Mucosa of descending colon (tissue), 3 donors: Measurements from ENCODE around the gene ANGPT4. TPM values are rescaled to one million over a fixed set of nuclear protein-coding genes. Genes with fewer than 3 reads are reported as not detected.

Experiments used
- ATAC-seq: fragments of 200-7000 bp; cut with Tn5 transposase; one replicate; pipeline ENCODE4 v1.9.1; 2020; ENCODE audit warnings: mild to moderate bottlenecking, moderate library complexity
- DNase-seq, 3 donors: peaks; one replicate each; pipeline ENCODE4 v3.0.0-alpha.2; 2020
- H3K36me3 ChIP-seq: fragments of 200-600 bp; one replicate; pipeline ENCODE4 v1.8.0; 2021; ENCODE audit warnings: low read depth, mild to moderate bottlenecking
- H3K4me1 ChIP-seq: fragments of 200-600 bp; one replicate; pipeline ENCODE4 v1.8.0; 2021; ENCODE audit warnings: low read depth, mild to moderate bottlenecking
- H3K4me3 ChIP-seq: fragments of 200-600 bp; one replicate; pipeline ENCODE4 v1.8.0; 2021; ENCODE audit warnings: mild to moderate bottlenecking
- H3K9me3 ChIP-seq: fragments of 200-600 bp; one replicate; pipeline ENCODE4 v1.8.0; 2021; ENCODE audit warnings: mild to moderate bottlenecking
- intact Hi-C, 2 donors: fragments of 100-400 bp; cut with DNase I in 1 of 2; cut with micrococcal nuclease in 1 of 2; formaldehyde crosslinking; loops; one replicate each; pipeline versions ENCODE4 v1.11.0 to v1.11.1; 2022; cut with DNase I, micrococcal nuclease
- total RNA-seq, 3 donors: library from RNA; stranded (reverse); fragmentation: NEBNext Ultra II Directional in 2 of 3; extraction: Animal tissue kit (Norgen Biotek cat#: 25700) in 2 of 3; gene quantifications; one replicate each; pipeline versions ENCODE4 v1.2.1 to v1.2.4, GENCODE V29; 2021 to 2023
- TF ChIP-seq, protein P1 (sequence below): fragments of 200-600 bp; IDR thresholded peaks from one replicate; pipeline ENCODE4 v1.8.0; 2022; ENCODE audit warnings: antibody characterized with exemption, mild to moderate bottlenecking
- donor health status: DM: no; HTN: no; CAD: no; lungs with moderate emphysema.
- donor health status: DM: no; HTN: no; CAD: no.
- donor health status: DM: no; HTN: yes; CAD: no.

Gene ANGPT4
- total RNA-seq, 3 donors from 2014 or later, result 0.05 TPM; not detected in 2

DNA sequence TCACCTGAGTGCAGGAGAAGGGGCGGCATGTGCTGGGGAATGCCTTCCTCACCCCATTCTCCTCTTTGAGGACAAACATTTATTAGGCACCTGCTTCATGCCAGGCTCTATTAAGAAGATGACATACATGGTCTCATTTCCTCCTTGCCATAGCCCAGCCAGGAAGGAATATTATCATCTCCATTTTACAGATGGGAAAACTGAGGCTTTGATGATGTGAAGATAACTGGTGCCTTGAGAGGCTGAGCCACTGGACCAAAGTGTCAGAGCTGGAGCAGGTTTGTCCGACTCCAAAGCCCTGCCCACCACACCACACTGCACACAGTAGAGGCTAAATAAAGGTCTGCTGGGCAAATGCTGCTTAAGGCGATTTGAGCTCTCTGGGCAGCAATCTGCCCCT is 45.4 kb downstream of the ANGPT4 start:
- Histone ChIP-seq H3K4me3 (no peak overlapping the region), H3K36me3 (no peaks in the 10 kb centered on the region), H3K4me1 (no peaks in the 10 kb centered on the region), H3K9me3 (no peaks in the 10 kb centered on the region)
- no peak for ATAC-seq
- TF ChIP-seq, protein P1, sequence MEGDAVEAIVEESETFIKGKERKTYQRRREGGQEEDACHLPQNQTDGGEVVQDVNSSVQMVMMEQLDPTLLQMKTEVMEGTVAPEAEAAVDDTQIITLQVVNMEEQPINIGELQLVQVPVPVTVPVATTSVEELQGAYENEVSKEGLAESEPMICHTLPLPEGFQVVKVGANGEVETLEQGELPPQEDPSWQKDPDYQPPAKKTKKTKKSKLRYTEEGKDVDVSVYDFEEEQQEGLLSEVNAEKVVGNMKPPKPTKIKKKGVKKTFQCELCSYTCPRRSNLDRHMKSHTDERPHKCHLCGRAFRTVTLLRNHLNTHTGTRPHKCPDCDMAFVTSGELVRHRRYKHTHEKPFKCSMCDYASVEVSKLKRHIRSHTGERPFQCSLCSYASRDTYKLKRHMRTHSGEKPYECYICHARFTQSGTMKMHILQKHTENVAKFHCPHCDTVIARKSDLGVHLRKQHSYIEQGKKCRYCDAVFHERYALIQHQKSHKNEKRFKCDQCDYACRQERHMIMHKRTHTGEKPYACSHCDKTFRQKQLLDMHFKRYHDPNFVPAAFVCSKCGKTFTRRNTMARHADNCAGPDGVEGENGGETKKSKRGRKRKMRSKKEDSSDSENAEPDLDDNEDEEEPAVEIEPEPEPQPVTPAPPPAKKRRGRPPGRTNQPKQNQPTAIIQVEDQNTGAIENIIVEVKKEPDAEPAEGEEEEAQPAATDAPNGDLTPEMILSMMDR, result no peak
- intact Hi-C loops, result no loop called here
- no peak for DNase-seq

DNA sequence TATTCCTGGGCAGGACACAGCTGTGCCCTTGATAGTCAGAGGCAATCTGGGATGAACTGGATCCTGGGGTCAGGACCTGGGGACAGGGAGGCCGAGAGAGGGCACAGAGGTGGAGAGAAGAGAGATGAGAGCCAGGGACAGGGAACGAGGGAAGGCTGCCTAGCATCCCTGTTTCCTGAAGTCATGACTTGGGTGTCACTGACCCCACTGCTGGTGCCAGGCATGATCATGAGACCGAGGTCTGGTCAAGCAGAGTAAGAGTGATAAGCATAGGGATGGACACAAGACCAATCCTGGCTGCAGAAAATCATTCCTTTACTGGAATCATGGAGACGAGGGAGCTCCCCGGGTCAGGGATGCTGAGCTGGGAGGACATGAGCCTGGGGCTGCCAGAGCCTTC is 46.5 kb downstream of the ANGPT4 start:
- ATAC-seq, result no peak
- no peak overlapping the region for H3K4me3 ChIP-seq
- DNase-seq, result no peak
- no peaks in the 10 kb centered on the region for H3K4me1 ChIP-seq
- intact Hi-C loops, result no loop called here
- H3K9me3 ChIP-seq, result no peaks in the 10 kb centered on the region
- H3K36me3 ChIP-seq, result no peaks in the 10 kb centered on the region
- TF ChIP-seq, protein P1, result no peak

DNA sequence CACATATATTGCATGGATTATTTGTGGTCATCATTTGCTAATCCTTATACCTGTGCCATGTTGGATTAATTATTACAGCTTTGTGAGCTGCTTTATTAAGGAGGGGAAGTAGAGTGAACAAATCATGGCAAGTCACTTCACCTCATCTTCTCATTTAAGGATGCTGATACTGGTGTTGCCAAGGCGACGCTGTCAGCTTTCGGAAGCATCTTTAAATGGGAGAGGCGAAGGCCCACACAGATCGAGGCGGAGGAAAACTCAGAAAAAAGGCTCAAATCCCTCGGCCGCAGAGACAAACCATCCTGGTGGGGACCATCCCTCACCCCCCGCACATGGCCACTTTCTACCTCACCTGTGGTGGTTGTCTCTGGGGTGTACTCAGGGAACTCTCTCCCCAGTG is 47.9 kb downstream of the ANGPT4 start:
- intact Hi-C loops, result no loop called here
- TF ChIP-seq, protein P1, result no peak
- no peak for DNase-seq
- H3K9me3 ChIP-seq, result no peaks in the 10 kb centered on the region
- H3K36me3 ChIP-seq, result no peaks in the 10 kb centered on the region
- no peak overlapping the region for H3K4me3 ChIP-seq
- no peaks in the 10 kb centered on the region for H3K4me1 ChIP-seq
- ATAC-seq, result no peak

DNA sequence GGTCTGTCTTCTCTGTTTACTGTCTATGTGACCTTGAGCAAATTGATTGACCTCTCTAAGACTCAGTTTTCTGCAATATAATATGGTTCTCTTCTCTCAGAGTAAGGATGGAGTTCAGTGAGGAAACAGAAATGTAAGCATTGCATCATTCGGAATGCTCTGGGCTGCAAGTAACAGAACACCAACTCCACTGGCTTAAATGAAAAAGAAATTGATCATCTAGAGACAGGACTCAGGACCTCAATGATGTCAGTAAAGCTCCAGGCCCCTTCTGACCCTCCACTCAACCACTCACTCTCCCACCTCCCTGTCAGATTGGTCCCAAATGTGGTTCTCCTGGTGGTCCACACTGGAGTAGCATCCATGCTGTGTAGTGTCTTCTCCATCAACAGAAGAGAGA is 50.7 kb downstream of the ANGPT4 start:
- DNase-seq (no peak), ATAC-seq (no peak)
- intact Hi-C loops, result no loop called here
- no peaks in the 10 kb centered on the region for H3K9me3 ChIP-seq
- TF ChIP-seq, protein P1, result no peak
- H3K4me1 ChIP-seq, result no peaks in the 10 kb centered on the region
- no peak overlapping the region for H3K4me3 ChIP-seq
- H3K36me3 ChIP-seq, result no peaks in the 10 kb centered on the region

DNA sequence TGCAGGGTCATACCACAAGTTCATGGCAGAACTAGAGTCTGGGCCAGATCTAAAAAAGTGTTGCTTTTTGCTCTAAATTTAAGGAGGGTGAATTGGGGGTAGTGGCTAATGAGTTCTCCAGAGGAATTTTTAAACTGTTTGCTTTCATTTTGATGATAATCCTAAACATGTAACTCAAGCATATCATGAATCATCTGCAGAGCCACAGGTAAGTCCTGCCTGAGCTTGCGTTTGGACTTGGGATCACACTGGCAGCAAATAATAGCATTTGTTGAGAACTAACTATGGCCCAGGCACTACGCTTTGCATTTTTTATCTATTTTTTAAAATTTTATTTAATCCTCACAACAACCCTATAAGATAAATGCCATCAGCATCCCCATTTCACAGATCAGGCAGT is 55.2 kb downstream of the ANGPT4 start:
- intact Hi-C loops, result no loop called here
- H3K36me3 ChIP-seq, result no peaks in the 10 kb centered on the region
- H3K4me1 ChIP-seq, result no peaks in the 10 kb centered on the region
- no peak overlapping the region for H3K4me3 ChIP-seq
- no peak for ATAC-seq
- TF ChIP-seq, protein P1, result no peak
- no peaks in the 10 kb centered on the region for H3K9me3 ChIP-seq
- DNase-seq, result no peak

DNA sequence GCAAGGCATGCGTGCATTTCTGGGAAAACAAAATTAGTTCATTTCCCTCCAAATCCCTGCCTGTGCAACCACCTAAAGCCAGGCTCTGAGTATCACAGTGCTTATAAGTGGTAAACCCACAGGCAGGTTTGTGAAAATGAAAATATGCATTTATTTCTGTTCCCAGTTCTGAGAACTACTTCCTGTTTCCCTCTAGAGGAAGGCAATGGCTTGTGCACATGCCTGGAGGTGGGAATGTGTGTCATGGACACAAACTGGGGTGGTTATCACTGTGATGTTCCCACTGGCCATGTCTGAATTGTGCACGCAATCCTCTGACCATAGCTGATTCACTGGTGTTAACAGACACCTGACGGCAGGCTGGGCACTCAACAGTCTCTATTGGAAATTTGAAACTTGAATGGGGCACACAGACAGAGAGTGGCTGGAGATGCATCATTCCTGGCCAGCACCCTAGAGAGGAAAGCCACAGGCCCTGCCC is 56.3 kb downstream of the ANGPT4 start:
- no peaks in the 10 kb centered on the region for H3K36me3 ChIP-seq
- H3K9me3 ChIP-seq, result no peaks in the 10 kb centered on the region
- TF ChIP-seq, protein P1, result no peak
- ATAC-seq, result no peak
- intact Hi-C loops, result no loop called here
- H3K4me1 ChIP-seq, result no peaks in the 10 kb centered on the region
- DNase-seq, result no peak
- no peak overlapping the region for H3K4me3 ChIP-seq
